Ureter (tissue), 1 donor: ENCODE data around the gene PRKD2. TPM values are rescaled to one million over a fixed set of nuclear protein-coding genes. Genes with fewer than 3 reads are reported as not detected.

Experiments used
- DNase-seq: peaks from one replicate; pipeline ENCODE4 v3.0.0-alpha.2; 2020; ENCODE audit warnings: low spot score
- total RNA-seq: library from RNA; stranded (reverse); gene quantifications from one replicate; pipeline ENCODE4 v1.2.4, GENCODE V29; 2023
- donor health status: DM: yes; HTN: yes; CAD: no.

The PRKD2 gene
- total RNA-seq, 1 donor from 2014 or later, result 57.1 TPM

DNA sequence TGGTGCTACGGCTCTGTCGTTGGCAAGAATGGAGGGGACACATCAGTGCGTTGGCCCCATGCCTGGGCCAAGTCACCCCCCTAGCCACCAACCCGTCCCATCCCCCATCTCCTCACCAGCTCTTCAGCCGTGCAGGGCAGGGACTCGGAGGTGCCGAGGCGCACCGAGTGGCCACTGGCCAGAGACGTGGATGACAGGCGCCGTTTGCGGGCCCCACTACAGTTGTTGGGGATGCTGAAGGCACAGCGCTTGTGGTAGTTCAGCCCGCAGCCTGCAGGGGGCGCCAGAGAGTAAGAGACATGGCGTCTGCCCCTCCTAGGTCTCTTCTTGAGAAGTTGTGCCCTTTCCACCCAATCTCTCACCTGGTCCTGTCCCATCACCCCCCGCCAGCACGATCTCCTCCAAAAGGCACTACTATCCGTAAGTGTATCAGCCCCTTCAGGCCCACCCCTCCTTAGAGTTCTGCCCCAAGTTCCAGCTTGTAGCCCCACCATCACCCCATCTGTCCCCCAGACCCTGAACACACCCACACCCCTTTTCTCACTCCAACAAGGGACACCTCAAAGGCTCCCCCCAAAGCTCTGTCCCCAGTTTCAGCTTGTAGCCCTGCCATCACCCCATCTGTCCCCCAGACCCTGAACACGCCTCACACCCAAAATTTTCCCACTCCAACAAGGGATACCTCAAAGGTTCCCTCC lies 12.4 kb downstream of the PRKD2 start:
- peak; percentile 79 for DNase-seq

DNA sequence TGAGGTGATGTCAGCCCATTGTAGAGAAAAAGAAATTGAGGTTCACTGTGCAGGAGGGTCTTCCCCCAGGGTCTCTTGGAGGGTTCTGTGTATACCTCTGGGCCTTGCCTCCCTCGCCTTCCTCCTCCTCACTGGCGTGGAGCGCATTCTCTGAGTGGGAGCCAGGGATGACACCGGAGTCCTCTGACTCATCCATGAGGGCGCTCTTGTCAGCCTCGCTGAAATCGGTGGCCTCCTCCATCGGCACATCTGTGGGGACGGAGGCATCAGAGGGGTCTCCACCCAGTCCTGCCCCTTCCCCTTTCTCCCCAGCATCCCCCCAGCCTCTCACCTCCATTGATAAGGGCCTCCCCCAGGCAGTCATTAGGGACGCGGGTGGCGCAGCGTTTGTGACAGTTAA lies 16.2 kb downstream of the PRKD2 start:
- DNase-seq, result no peak

DNA sequence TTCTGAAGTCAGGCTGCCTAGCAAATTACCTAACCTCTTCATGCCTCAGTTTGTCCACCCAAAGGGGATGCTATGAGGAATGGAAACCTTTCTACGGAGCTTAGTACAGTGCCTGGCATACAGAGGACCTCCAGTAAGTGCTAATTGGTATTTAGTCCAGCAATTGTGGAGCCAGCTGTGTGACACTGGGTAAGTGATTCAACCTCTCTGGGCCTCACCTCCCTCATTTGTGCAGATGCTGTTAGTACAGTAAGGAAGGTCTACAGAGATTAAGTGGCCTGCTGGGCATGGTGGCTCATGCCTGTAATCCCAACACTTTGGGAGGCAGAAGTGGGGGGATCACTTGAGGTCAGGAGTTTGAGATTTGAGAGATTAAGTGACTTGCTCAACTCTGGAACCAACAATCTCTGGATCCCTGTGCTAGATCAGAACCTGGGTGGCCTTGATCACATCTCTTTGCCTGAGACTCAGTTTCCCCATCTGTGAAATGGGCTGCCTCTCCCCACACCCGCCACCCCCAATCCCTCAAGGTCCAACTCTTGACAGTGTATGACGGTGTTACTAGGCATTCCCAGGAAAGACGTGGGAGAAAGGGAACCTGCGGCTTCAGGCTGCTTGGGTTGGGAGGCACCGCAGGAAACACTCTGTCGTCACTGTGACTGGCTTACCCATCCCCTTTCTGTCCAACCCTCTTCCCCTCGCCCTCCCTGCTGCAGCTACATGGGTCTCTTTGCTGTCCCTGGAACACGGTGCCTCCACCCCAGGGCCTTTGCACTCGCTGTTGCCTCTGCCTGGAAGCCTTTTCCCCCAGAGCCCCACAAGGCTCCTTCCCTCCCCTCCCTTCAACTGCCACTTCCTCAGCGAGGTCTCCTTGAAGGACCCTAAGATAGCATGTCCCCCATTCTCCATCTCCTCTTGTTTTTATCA lies 18.3 kb downstream of the PRKD2 start:
- no peak for DNase-seq

DNA sequence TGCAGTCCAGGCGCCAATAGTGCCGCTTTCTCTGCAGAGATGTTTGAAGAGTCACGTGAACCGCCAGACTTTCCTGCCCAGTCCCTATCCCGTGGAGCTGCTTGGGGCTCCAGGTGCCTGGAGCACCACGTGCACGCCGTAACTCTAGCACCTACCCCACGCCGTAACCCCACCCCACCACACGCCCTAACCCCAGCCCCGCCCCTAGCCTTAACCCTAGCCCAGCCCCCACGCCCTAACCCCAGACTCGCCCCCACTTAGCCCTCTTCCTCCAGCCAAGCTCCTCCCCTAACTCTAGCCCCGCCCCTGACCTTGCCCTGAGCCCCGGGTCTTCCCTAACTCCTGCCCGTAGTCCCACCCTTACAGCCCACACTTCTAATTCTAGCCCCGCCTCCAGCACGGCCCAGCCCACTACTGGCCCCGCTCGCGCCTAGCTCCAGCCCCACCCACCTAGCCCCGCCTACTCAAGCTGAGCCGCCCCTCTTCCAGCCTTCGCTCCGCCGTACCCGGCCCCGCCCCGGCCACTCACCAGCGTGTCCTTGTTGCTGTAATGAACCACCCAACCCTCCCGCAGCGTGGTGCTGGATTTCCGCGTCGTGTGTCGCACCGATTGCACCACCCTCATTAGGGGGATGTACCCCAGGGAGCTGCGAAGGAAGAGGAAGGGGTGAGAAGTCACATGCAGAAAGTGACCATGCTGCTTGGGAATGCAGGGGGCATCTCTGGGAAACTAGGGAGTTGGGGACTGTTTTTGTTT lies 19.5 kb downstream of the PRKD2 start:
- peak; percentile 85 for DNase-seq

DNA sequence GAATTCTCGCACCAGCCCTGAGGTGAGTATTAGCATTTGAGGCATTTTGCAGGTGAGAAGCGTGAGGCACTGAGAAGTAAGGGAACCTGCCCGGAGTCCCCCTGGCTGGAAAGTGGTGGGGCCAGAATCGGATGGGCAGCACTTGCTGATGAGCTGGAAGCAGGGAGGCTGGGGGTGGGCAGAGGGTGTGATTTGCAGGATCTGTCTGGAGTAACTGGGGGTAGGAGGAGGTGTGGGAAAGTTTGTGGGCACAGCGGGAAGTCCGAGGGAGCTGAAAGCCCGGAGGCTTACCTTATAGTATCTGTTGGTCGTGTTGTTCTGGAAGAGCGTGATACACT lies 20.1 kb downstream of the PRKD2 start:
- DNase-seq, result no peak

- DNase-seq, result no peak
Measured at GRCh38 chr19:46696052-46696451, 20.9 kb downstream of the PRKD2 start.

GRCh38 chr19:46693760-46694159 lies 23.2 kb downstream of the PRKD2 start:
- DNase-seq, result no peak

- no peak for DNase-seq
Measured at GRCh38 chr19:46692918-46693722, 23.8 kb downstream of the PRKD2 start.

- DNase-seq, result no peak
Measured at GRCh38 chr19:46691948-46692347, 25.0 kb downstream of the PRKD2 start.

DNA sequence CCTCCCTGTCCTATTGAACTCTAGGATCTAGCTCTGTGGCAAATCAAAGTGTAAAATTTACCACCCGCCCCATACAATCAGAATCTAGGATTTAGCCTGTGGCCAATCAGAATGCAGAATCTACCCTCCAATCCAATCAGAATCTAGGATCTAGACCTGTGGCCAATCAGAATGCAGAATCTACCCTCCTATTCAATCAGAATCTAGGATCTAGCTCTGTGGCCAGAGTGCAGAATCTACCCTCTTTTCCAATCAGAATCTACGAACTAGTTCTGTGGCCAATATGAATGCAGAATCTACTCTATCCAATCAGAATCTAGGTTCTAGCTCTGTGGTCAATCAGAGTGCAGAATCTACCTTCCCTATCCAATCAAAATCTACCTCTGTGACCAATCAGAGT lies 25.8 kb downstream of the PRKD2 start:
- no peak for DNase-seq

DNA sequence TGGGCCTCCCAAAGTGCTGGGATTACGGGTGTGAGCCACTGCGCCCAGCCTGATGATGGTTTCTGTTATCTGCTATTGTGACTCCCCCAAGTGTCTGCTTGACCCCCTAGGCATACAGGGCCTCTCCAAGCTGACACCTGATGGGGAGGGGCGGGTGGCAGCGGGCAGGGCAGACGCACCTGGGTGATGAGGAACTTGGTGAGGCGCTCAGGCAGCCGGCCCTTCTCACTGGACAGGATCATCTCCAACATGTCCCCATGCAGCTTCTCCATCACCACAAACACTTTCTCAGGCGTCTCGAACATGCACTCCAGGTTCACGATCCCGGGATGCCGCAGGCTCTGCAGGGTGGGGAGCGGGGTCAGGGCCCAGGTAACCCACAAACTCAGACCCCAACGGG lies 27.6 kb downstream of the PRKD2 start:
- DNase-seq, result no peak

- no peak for DNase-seq
Measured at GRCh38 chr19:46687438-46688145, 29.3 kb downstream of the PRKD2 start.

DNA sequence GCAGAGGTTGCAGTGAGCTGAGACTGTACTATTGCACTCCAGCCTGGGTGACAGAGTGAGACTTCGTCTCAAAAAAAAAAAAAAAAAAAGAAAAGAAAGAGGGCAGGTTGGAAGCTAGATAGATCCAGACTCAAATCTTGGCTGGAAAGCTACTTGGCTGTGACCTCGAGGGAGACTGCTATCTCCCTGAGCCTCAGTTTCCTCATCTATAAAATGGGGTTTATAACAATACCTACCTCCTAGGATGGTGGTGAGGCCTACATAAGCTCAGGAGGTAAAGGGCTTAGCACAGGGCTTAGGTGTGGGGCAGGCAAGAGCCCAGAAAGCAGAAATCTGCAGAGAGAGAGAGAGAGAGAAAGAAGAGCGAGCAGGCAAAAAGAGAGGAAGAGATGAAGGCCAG lies 31.7 kb downstream of the PRKD2 start:
- DNase-seq, result no peak

GRCh38 chr19:46678110-46678732 lies 38.7 kb downstream of the PRKD2 start:
- DNase-seq, result no peak

GRCh38 chr19:46674416-46675178 lies 42.3 kb downstream of the PRKD2 start:
- no peak for DNase-seq

DNA sequence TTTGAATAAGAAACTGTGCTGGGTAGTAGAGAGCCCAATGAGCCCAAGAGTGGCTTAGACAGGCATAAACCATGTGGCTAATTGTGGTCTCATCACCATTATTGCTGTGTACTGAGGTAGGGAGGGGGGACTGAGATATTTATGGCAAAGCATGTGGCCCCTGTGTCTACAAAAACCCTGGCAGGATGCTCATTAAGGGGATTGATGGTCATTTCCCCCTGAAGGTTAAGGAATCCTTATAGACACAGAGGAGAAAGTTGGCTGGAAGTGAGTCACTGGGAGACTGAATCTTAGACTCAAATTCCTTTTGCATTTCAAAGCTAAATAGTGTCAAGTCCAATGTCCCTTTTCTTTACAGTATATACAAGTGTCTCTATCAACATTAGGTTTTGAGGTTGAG lies 46.1 kb downstream of the PRKD2 start:
- no peak for DNase-seq

GRCh38 chr19:46668662-46669061 lies 48.3 kb downstream of the PRKD2 start:
- no peak for DNase-seq

- DNase-seq, result no peak
Measured at GRCh38 chr19:46665072-46665471, 51.8 kb downstream of the PRKD2 start.

DNA sequence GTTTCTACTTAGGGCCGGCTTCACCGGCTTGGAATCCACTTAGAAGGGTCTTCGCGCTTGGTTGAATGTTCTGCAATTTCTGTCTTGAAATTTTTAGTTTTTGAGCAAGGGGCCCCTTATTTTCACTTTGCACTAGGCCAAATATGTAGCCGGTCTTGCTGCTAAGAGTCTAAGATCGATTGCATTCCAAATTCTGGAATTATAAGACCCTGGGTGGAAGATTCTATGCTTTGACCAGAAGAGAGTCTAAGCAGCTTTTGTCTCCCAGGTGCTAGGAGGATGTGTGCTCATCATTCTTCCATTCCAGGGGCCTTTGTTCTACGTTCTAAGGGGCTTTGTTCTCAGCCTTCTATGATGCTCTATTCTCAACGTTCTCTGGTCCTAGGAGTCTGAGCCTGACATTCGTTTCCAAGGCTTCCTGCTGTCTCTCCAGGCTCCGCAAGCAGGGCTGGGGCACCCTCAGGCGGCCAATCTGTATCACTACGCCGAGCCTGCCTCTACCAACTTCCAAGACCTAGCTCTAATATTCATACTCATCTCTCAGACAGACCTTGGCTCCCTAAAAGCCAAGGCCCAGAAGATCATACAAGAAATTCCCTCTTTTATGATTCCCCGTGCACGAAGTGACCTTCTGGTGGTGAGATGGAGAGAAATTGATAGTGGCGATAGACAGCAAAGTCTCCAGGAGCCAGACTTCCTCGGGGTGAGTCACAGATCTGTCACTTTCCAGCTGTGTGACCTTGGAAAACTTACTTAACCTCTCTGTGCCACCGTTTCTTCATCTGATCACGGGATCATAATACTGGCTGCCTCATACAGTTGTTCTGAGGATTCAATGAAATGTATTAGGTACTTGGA lies 55.0 kb downstream of the PRKD2 start:
- DNase-seq, result peak; percentile 88
